ENCODE results near the gene TSPAN15.

DNA sequence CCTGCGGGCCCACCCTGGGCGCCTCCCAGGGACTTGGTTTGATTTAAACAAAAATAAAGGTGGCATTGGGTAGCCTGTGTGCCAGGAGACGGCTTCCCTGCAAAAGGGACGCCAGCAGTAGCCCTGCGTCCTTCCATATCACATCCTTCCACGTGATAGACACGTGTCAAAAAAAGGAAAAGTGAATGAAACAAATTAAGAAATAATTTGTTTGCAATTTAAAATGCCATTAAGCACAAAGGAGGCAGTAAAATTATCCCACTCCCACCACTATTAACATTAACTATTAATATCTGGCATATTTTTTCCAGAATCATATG, 42.1 kb upstream of the TSPAN15 start:
- TF ChIP-seq, protein P1, sequence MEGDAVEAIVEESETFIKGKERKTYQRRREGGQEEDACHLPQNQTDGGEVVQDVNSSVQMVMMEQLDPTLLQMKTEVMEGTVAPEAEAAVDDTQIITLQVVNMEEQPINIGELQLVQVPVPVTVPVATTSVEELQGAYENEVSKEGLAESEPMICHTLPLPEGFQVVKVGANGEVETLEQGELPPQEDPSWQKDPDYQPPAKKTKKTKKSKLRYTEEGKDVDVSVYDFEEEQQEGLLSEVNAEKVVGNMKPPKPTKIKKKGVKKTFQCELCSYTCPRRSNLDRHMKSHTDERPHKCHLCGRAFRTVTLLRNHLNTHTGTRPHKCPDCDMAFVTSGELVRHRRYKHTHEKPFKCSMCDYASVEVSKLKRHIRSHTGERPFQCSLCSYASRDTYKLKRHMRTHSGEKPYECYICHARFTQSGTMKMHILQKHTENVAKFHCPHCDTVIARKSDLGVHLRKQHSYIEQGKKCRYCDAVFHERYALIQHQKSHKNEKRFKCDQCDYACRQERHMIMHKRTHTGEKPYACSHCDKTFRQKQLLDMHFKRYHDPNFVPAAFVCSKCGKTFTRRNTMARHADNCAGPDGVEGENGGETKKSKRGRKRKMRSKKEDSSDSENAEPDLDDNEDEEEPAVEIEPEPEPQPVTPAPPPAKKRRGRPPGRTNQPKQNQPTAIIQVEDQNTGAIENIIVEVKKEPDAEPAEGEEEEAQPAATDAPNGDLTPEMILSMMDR (conservative IDR thresholded peaks at IDR 0.05; ENCODE audit: low read depth, low read length), result no peak
- TF ChIP-seq EZH2 (IDR thresholded peaks at IDR 0.05; ENCODE audit: low read length, unreplicated experiment), result no peak

Data from PC-3 (cell line).